A673 (cell line): ENCODE measurements around the gene ZHX3. TPM values are rescaled to one million over a fixed set of nuclear protein-coding genes. Genes with fewer than 3 reads are reported as not detected.

Source experiments
- BruUV-seq: library from RNA; stranded (reverse); fragments of 400-500 nt; replicated peaks from 2 replicates; lab custom pipeline; 2021; lab: Mats Ljungman, UMichigan
- CTCF ChIA-PET: fragments of 300-600 bp; sonication (Branson Sonifier 250); formaldehyde crosslinking; loops from one replicate; lab custom pipeline; 2022; ENCODE audit warnings: antibody characterized with exemption; lab: Charles Lee
- POLR2A ChIA-PET: fragments of 300-600 bp; sonication (Branson Sonifier 250); formaldehyde crosslinking; loops from one replicate; lab custom pipeline; 2022; ENCODE audit warnings: antibody characterized with exemption; ENCODE audit not compliant: low non-redundant PET; lab: Charles Lee
- DNase-seq: peaks from one replicate; pipeline ENCODE4 v3.0.0-alpha.2; 2015; ENCODE audit warnings: low spot score
- H3K27ac ChIP-seq: fragments of 200-600 bp; sonication (generic); 2 replicates; pipeline ENCODE4 v1.5.1; 2016; ENCODE audit warnings: mixed run types, low read depth, mild to moderate bottlenecking, mixed read lengths, antibody characterized with exemption, low read length; ENCODE audit not compliant: poor library complexity, severe bottlenecking
- H3K27me3 ChIP-seq: fragments of 200-600 bp; sonication (generic); replicated peaks from 2 replicates; pipeline ENCODE4 v1.6.1; 2017; ENCODE audit warnings: mixed run types, low read depth, mild to moderate bottlenecking, mixed read lengths, antibody characterized with exemption, low read length; ENCODE audit not compliant: insufficient read depth, poor library complexity
- H3K36me3 ChIP-seq: fragments of 200-600 bp; sonication (generic); 2 replicates; pipeline ENCODE4 v1.6.1; 2016; ENCODE audit warnings: mixed run types, mild to moderate bottlenecking, mixed read lengths, antibody characterized with exemption, low read length; ENCODE audit not compliant: insufficient read depth, poor library complexity, severe bottlenecking
- H3K4me1 ChIP-seq: fragments of 200-600 bp; sonication (generic); 2 replicates; pipeline ENCODE4 v1.6.1; 2017; ENCODE audit warnings: mixed run types, mild to moderate bottlenecking, mixed read lengths, antibody characterized with exemption, low read length; ENCODE audit not compliant: insufficient read depth, poor library complexity, severe bottlenecking
- H3K4me3 ChIP-seq: fragments of 200-600 bp; sonication (generic); 2 replicates; pipeline ENCODE4 v1.5.1; 2016; ENCODE audit warnings: low read depth, mixed run types, mild to moderate bottlenecking, mixed read lengths, low read length; ENCODE audit not compliant: poor library complexity, severe bottlenecking
- H3K9me3 ChIP-seq: fragments of 200-600 bp; sonication (generic); 2 replicates; pipeline ENCODE4 v1.6.1; 2016; ENCODE audit warnings: mixed run types, low read depth, mild to moderate bottlenecking, mixed read lengths, antibody characterized with exemption, low read length; ENCODE audit not compliant: poor library complexity, severe bottlenecking
- CTCF ChIP-seq: fragments of 300-800, 200-600 bp; sonication (generic); conservative IDR thresholded peaks from 2 replicates; pipeline ENCODE4 v1.5.1; 2017; ENCODE audit warnings: low read depth, mild to moderate bottlenecking, antibody characterized with exemption, low read length, moderate library complexity, mixed read lengths
- EZH2 ChIP-seq: fragments of 200-600 bp; sonication (generic); IDR thresholded peaks from 2 replicates; pipeline ENCODE4 v1.6.1; 2017; ENCODE audit warnings: borderline replicate concordance, low read depth, mild to moderate bottlenecking, mixed read lengths, antibody characterized with exemption, low read length; ENCODE audit not compliant: poor library complexity, severe bottlenecking
- intact Hi-C: fragments of 100-400 bp; cut with micrococcal nuclease; formaldehyde crosslinking; loops from one replicate; pipeline ENCODE4 v1.10.0; 2022; ENCODE audit not compliant: unreplicated experiment
- total RNA-seq: library from RNA; stranded (reverse); gene quantifications from 2 replicates; pipeline ENCODE4 v1.2.3, GENCODE V29; 2021

Gene ZHX3
- total RNA-seq, 1 experiment from 2014 or later = 14.0 TPM

GRCh38 chr20:41348430-41349172 is 31.1 kb upstream of the ZHX3 start:
- intact Hi-C loops = no loop called here
- no TSS peak for BruUV-seq
- no peak for TF ChIP-seq CTCF
- H3K36me3 ChIP-seq = no peaks in the 10 kb centered on the region
- no peaks in the 10 kb centered on the region for H3K4me1 ChIP-seq
- no peak overlapping the region for H3K4me3 ChIP-seq
- H3K9me3 ChIP-seq = no peaks in the 10 kb centered on the region
- H3K27ac ChIP-seq = no peak overlapping the region
- ChIA-PET CTCF (no interaction called here), POLR2A (no interaction called here)
- H3K27me3 ChIP-seq = no peaks in the 10 kb centered on the region
- no peak for DNase-seq

GRCh38 chr20:41347523-41348429 is 30.2 kb upstream of the ZHX3 start:
- no peaks in the 10 kb centered on the region for H3K27me3 ChIP-seq
- DNase-seq = no peak
- no peak overlapping the region for H3K4me3 ChIP-seq
- ChIA-PET CTCF (no interaction called here), POLR2A (no interaction called here)
- no peaks in the 10 kb centered on the region for H3K36me3 ChIP-seq
- BruUV-seq = no TSS peak
- no peak overlapping the region for H3K27ac ChIP-seq
- no peak for TF ChIP-seq EZH2
- no peak for TF ChIP-seq CTCF
- H3K4me1 ChIP-seq = no peaks in the 10 kb centered on the region
- intact Hi-C loops = no loop called here
- H3K9me3 ChIP-seq = no peaks in the 10 kb centered on the region

GRCh38 chr20:41345729-41346067 is 28.2 kb upstream of the ZHX3 start:
- TF ChIP-seq EZH2 = no peak
- TF ChIP-seq CTCF = no peak
- no peaks in the 10 kb centered on the region for H3K4me1 ChIP-seq
- no peak for DNase-seq
- BruUV-seq = no TSS peak
- H3K27ac ChIP-seq = no peak overlapping the region
- intact Hi-C loops = no loop called here
- POLR2A ChIA-PET = no interaction called here
- H3K4me3 ChIP-seq = no peak overlapping the region
- no peaks in the 10 kb centered on the region for H3K36me3 ChIP-seq
- H3K9me3 ChIP-seq = no peaks in the 10 kb centered on the region
- CTCF ChIA-PET = no interaction called here
- no peaks in the 10 kb centered on the region for H3K27me3 ChIP-seq
